ENCODE measurements around the gene STARD3NL. TPM values are rescaled to one million over a fixed set of nuclear protein-coding genes. Genes with fewer than 3 reads are reported as not detected.

The STARD3NL gene
- total RNA-seq, 4 donors from 2014 or later = 7.0 to 11.9 (median 8.6) TPM

- intact Hi-C loops (cut with DNase I; ENCODE audit: low total_unique reads) = no loop called here
- TF ChIP-seq POLR2A (IDR thresholded peaks at IDR 0.05) (no peak), CTCF (IDR thresholded peaks at IDR 0.05) (no peak)
- 57 to 73% methylated on average over 4 of the region's 4 CpGs for WGBS, 2 donors
- DNase-seq (ENCODE audit: low spot score in 2 of 2) = no peak
- no peak overlapping the region for H3K4me3 ChIP-seq (ENCODE audit: low read depth, poor library complexity, severe bottlenecking)
These were observed 8.7 kb downstream of the STARD3NL start for GRCh38 chr7:38186593-38187314.

GRCh38 chr7:38187794-38188440 is 9.9 kb downstream of the STARD3NL start:
- intact Hi-C loops (cut with DNase I; ENCODE audit: low total_unique reads) = no loop called here
- no peak overlapping the region for H3K4me3 ChIP-seq (ENCODE audit: low read depth, poor library complexity, severe bottlenecking)
- no peak for DNase-seq (ENCODE audit: low spot score in 2 of 2)
- WGBS, 2 donors = 80 to 83% methylated on average over 7 of the region's 7 CpGs
- TF ChIP-seq CTCF (IDR thresholded peaks at IDR 0.05) (no peak), POLR2A (IDR thresholded peaks at IDR 0.05) (no peak)

GRCh38 chr7:38189231-38189938 is 11.3 kb downstream of the STARD3NL start:
- no peak for DNase-seq (ENCODE audit: low spot score in 2 of 2)
- intact Hi-C loops (cut with DNase I; ENCODE audit: low total_unique reads) = no loop called here
- no peak for TF ChIP-seq POLR2A (IDR thresholded peaks at IDR 0.05)
- no peak for TF ChIP-seq CTCF (IDR thresholded peaks at IDR 0.05)
- WGBS, 2 donors = 69 to 74% methylated on average over 4 of the region's 4 CpGs
- H3K4me3 ChIP-seq (ENCODE audit: low read depth, poor library complexity, severe bottlenecking) = no peak overlapping the region

- no peak for DNase-seq (ENCODE audit: low spot score in 2 of 2)
- no peak overlapping the region for H3K4me3 ChIP-seq (ENCODE audit: low read depth, poor library complexity, severe bottlenecking)
- intact Hi-C loops (cut with DNase I; ENCODE audit: low total_unique reads) = no loop called here
- TF ChIP-seq CTCF (IDR thresholded peaks at IDR 0.05) = no peak
- no peak for TF ChIP-seq POLR2A (IDR thresholded peaks at IDR 0.05)
These were observed 12.0 kb downstream of the STARD3NL start for GRCh38 chr7:38190011-38190410.

GRCh38 chr7:38191791-38192190 is 13.7 kb downstream of the STARD3NL start:
- intact Hi-C loops (cut with DNase I; ENCODE audit: low total_unique reads) = no loop called here
- no peak overlapping the region for H3K4me3 ChIP-seq (ENCODE audit: low read depth, poor library complexity, severe bottlenecking)
- no peak for DNase-seq (ENCODE audit: low spot score in 2 of 2)
- no peak for TF ChIP-seq POLR2A (IDR thresholded peaks at IDR 0.05)
- no peak for TF ChIP-seq CTCF (IDR thresholded peaks at IDR 0.05)
- WGBS, 2 donors = 97 to 98% methylated on average over 1 of the region's 1 CpG
